Activated CD8-positive, alpha-beta memory T cell treated with anti-CD3 and anti-CD28 coated beads, Interleukin-2, amount 50 U/mL, for 48 hours (primary cell): ENCODE measurements around the gene DUSP5.
A peak's percentile ranks its signal among the peaks of the same experiment; 100 is the strongest.

ENCODE experiments used
- DNase-seq: peaks from one replicate; pipeline ENCODE4 v3.0.0-alpha.2; 2020

Gene DUSP5

GRCh38 chr10:110501142-110501937, 3.6 kb downstream of the DUSP5 start:
- peak; percentile 80 for DNase-seq

- no peak for DNase-seq
Measured at GRCh38 chr10:110502072-110502845, 4.6 kb downstream of the DUSP5 start.

- no peak for DNase-seq
Measured at GRCh38 chr10:110502851-110503301, 5.2 kb downstream of the DUSP5 start.

GRCh38 chr10:110503528-110504110, 5.9 kb downstream of the DUSP5 start:
- DNase-seq = no peak

GRCh38 chr10:110504111-110504735, 6.5 kb downstream of the DUSP5 start:
- DNase-seq = no peak

GRCh38 chr10:110505130-110505770, 7.5 kb downstream of the DUSP5 start:
- no peak for DNase-seq

GRCh38 chr10:110506448-110506847, 8.7 kb downstream of the DUSP5 start:
- DNase-seq = no peak

- DNase-seq = no peak
Measured at GRCh38 chr10:110507346-110507745, 9.6 kb downstream of the DUSP5 start.

- no peak for DNase-seq
Measured at GRCh38 chr10:110508159-110508788, 10.6 kb downstream of the DUSP5 start.

GRCh38 chr10:110508806-110509544, 11.3 kb downstream of the DUSP5 start:
- DNase-seq = no peak

- no peak for DNase-seq
Measured at GRCh38 chr10:110509560-110509959, 11.9 kb downstream of the DUSP5 start.

GRCh38 chr10:110510086-110510485, 12.4 kb downstream of the DUSP5 start:
- DNase-seq = no peak

- no peak for DNase-seq
Measured at GRCh38 chr10:110510730-110511129, 13.0 kb downstream of the DUSP5 start.

- DNase-seq = no peak
Measured at GRCh38 chr10:110511734-110512449, 14.2 kb downstream of the DUSP5 start.

GRCh38 chr10:110512461-110513187, 14.9 kb downstream of the DUSP5 start:
- no peak for DNase-seq

- DNase-seq = no peak
Measured at GRCh38 chr10:110513949-110514348, 16.2 kb downstream of the DUSP5 start.

GRCh38 chr10:110514848-110515247, 17.1 kb downstream of the DUSP5 start:
- DNase-seq = no peak

GRCh38 chr10:110516815-110517492, 19.2 kb downstream of the DUSP5 start:
- peak; percentile 23 for DNase-seq

GRCh38 chr10:110522365-110522988, 24.8 kb downstream of the DUSP5 start:
- peak; percentile 48 for DNase-seq
